Testis (tissue), 3 donors: ENCODE results near the gene MACC1. TPM values are rescaled to one million over a fixed set of nuclear protein-coding genes. Genes with fewer than 3 reads are reported as not detected.
"Not testable (repeated sequence)": the region's sequence is repeated elsewhere in the genome, so short reads cannot be mapped to it uniquely, and the experiment has no call there.

Experiments
- DNase-seq: peaks from one replicate; pipeline ENCODE4 v3.0.0-alpha.2; 2019
- H3K27ac ChIP-seq, 2 donors: fragments of 200-600 bp; sonication (generic); one replicate each; pipeline ENCODE4 v1.5.1; 2019
- H3K27me3 ChIP-seq: fragments of 200-600 bp; sonication (generic); one replicate; pipeline ENCODE4 v1.5.1; 2019
- H3K36me3 ChIP-seq: fragments of 200-600 bp; sonication (generic); one replicate; pipeline ENCODE4 v1.5.1; 2017; ENCODE audit warnings: low read depth; ENCODE audit errors: missing control alignments
- H3K4me1 ChIP-seq: fragments of 200-600 bp; sonication (generic); one replicate; pipeline ENCODE4 v1.5.1; 2019
- H3K4me3 ChIP-seq, 2 donors: fragments of 200-600 bp; sonication (generic); one replicate each; pipeline ENCODE4 v1.5.1; 2017 to 2019
- H3K9me3 ChIP-seq: fragments of 200-600 bp; sonication (generic); one replicate; pipeline ENCODE4 v1.5.1; 2017
- CTCF ChIP-seq, 3 experiments: fragments of 450-650 bp in 2 of 3; fragments of 200-600 bp in 1 of 3; sonication (generic) in 1 of 3; IDR thresholded peaks; one replicate each; pipeline ENCODE4 v1.5.1; 2016 to 2019; ENCODE audit warnings: antibody characterized with exemption in 3 of 3, mild to moderate bottlenecking in 2 of 3, moderate library complexity in 1 of 3
- POLR2A ChIP-seq: fragments of 450-650 bp; IDR thresholded peaks from one replicate; pipeline ENCODE4 v1.6.1; 2017; ENCODE audit warnings: antibody characterized with exemption, mild to moderate bottlenecking, moderate library complexity
- WGBS, 2 donors: methylation state at CpG; one replicate each; pipeline ENCODE4 v1.1.5; 2018; 5-methylcytosine and 5-hydroxymethylcytosine counted together
- intact Hi-C: fragments of 100-400 bp; cut with DNase I; formaldehyde crosslinking; loops from one replicate; pipeline ENCODE4 v1.15.1; 2023; ENCODE audit warnings: low total_unique reads
- polyA plus RNA-seq: library from polyadenylated mRNA; stranded (reverse); fragments of 350-450 nt; fragmentation: Illumina TruSeq; extraction: RNeasy Lipid Tissue Mini Kit (QIAGEN cat#74804); gene quantifications from one replicate; pipeline ENCODE4 v1.2.3, GENCODE V29; 2014; ENCODE audit warnings: low read depth, low replicate concordance; ENCODE audit not compliant: insufficient read depth
- total RNA-seq, 2 donors: library from RNA; depleted of rRNA; stranded (reverse); fragments of >200 nt; gene quantifications; one replicate each; pipeline ENCODE4 v1.2.3, GENCODE V29; 2016

The MACC1 gene
- total and polyA plus RNA-seq, 3 donors from 2014 or later: 0.17 to 0.79 (median 0.74) TPM

GRCh38 chr7:20122073-20122472, 95.1 kb downstream of the MACC1 start:
- H3K36me3 ChIP-seq: no peaks in the 10 kb centered on the region
- no peak for DNase-seq
- no peaks in the 10 kb centered on the region for H3K4me1 ChIP-seq
- H3K27me3 ChIP-seq: no peaks in the 10 kb centered on the region
- 72 to 85% methylated on average over 6 of the region's 6 CpGs for WGBS, 2 donors
- intact Hi-C loops: no loop called here
- H3K4me3 ChIP-seq: no peak overlapping the region
- TF ChIP-seq POLR2A (no peak), CTCF (IDR thresholded peaks at IDR 0.05) (no peak)
- no peak overlapping the region for H3K27ac ChIP-seq
- no peaks in the 10 kb centered on the region for H3K9me3 ChIP-seq

- no peaks in the 10 kb centered on the region for H3K36me3 ChIP-seq
- no peak overlapping the region for H3K27ac ChIP-seq
- H3K9me3 ChIP-seq: no peaks in the 10 kb centered on the region
- TF ChIP-seq CTCF (IDR thresholded peaks at IDR 0.05) (no peak), POLR2A (no peak)
- H3K4me1 ChIP-seq: no peaks in the 10 kb centered on the region
- H3K27me3 ChIP-seq: no peaks in the 10 kb centered on the region
- intact Hi-C loops: no loop called here
- DNase-seq: no peak
- no peak overlapping the region for H3K4me3 ChIP-seq
- WGBS, 2 donors: 88 to 90% methylated on average over 8 of the region's 8 CpGs
Observed at GRCh38 chr7:20121404-20121803, 95.8 kb downstream of the MACC1 start.

GRCh38 chr7:20120611-20121168, 96.5 kb downstream of the MACC1 start:
- WGBS, 2 donors: 92 to 94% methylated on average over 7 of the region's 7 CpGs

GRCh38 chr7:20116869-20117268, 100.3 kb downstream of the MACC1 start:
- intact Hi-C loops: no loop called here
- DNase-seq: no peak
- WGBS, 2 donors: 79 to 90% methylated on average over 3 of the region's 3 CpGs
- Histone ChIP-seq H3K27ac (no peak overlapping the region), H3K4me1 (no peaks in the 10 kb centered on the region), H3K4me3 (no peak overlapping the region), H3K9me3 (no peaks in the 10 kb centered on the region), H3K36me3 (no peaks in the 10 kb centered on the region), H3K27me3 (no peaks in the 10 kb centered on the region)
- TF ChIP-seq POLR2A (no peak), CTCF (IDR thresholded peaks at IDR 0.05) (no peak)

More at GRCh38 chr7:20120611-20121168, 96.5 kb downstream of the MACC1 start:
- H3K4me1 ChIP-seq, DNase-seq, H3K36me3 ChIP-seq, H3K4me3 ChIP-seq, H3K27me3 ChIP-seq, H3K9me3 ChIP-seq, intact Hi-C loops, H3K27ac ChIP-seq: not testable (repeated sequence)

- Histone ChIP-seq H3K9me3 (no peaks in the 10 kb centered on the region), H3K27me3 (no peaks in the 10 kb centered on the region), H3K36me3 (no peaks in the 10 kb centered on the region), H3K4me1 (no peaks in the 10 kb centered on the region), H3K4me3 (no peak overlapping the region), H3K27ac (no peak overlapping the region)
- peak; percentile 25 for DNase-seq
- TF ChIP-seq POLR2A (no peak), CTCF (IDR thresholded peaks at IDR 0.05) (no peak)
- 60 to 85% methylated on average over 2 of the region's 2 CpGs for WGBS, 2 donors
- intact Hi-C loops: no loop called here
Observed at GRCh38 chr7:20114468-20114867, 102.7 kb downstream of the MACC1 start.
